GM19438 (cell line): Measurements from ENCODE around the gene ITGB4.

Source experiments
- ATAC-seq: cut with Tn5 transposase; IDR thresholded peaks from one replicate; pipeline ENCODE4 v1.9.1; 2021; ENCODE audit warnings: low read depth; ENCODE audit not compliant: unreplicated experiment

ITGB4 gene

DNA sequence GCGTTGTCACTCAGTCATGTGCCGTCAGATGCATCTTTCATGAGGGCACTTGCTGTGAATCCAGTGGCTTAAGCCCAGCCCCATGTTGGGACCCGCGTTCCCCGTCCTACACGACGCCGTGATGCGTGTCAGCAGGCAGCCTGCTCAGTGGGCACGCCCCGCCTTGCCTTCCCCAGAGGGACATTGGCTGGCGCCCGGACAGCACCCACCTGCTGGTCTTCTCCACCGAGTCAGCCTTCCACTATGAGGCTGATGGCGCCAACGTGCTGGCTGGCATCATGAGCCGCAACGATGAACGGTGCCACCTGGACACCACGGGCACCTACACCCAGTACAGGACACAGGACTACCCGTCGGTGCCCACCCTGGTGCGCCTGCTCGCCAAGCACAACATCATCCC lies 8.8 kb downstream of the ITGB4 start:
- ATAC-seq = no peak

DNA sequence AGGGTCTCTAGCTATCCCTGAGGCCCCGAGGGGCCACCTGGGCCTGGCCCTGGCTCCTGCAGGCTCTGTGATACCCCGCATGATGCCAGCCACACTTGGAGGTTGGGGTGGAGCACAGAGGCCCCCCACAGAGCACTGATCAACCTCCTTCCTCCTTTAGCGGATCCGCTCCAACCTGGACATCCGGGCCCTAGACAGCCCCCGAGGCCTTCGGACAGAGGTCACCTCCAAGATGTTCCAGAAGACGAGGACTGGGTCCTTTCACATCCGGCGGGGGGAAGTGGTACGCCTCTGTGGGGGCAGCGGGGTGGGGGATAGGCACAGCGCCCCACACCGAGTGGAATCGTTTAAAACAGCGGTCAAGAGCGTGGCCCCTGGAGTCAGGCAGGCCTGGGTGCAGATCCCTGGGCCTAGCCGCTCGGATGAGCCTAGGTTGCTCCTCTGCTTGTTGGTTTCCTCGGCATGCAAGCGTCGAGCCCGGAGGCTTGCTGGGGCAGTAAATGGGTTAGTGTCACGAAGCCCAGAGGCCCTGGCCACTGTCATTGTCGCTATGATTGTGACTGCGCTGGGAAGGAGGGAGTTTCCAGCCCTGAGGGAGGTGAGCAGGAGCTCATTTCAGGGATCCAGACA lies 9.9 kb downstream of the ITGB4 start:
- no peak for ATAC-seq

GRCh38 chr17:75731716-75732498 lies 10.6 kb downstream of the ITGB4 start:
- no peak for ATAC-seq

DNA sequence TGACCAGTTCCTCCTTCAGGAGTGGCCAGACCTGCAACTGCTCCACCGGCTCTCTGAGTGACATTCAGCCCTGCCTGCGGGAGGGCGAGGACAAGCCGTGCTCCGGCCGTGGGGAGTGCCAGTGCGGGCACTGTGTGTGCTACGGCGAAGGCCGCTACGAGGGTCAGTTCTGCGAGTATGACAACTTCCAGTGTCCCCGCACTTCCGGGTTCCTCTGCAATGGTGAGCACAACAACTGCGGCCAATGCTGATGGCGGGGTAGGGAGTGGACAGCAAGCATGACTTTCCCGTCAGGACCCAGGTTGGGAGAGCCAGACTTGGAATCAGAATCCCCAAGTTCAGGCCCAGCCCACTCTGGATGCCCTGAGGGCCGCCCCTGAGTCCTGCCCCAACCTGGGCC lies 12.2 kb downstream of the ITGB4 start:
- no peak for ATAC-seq

DNA sequence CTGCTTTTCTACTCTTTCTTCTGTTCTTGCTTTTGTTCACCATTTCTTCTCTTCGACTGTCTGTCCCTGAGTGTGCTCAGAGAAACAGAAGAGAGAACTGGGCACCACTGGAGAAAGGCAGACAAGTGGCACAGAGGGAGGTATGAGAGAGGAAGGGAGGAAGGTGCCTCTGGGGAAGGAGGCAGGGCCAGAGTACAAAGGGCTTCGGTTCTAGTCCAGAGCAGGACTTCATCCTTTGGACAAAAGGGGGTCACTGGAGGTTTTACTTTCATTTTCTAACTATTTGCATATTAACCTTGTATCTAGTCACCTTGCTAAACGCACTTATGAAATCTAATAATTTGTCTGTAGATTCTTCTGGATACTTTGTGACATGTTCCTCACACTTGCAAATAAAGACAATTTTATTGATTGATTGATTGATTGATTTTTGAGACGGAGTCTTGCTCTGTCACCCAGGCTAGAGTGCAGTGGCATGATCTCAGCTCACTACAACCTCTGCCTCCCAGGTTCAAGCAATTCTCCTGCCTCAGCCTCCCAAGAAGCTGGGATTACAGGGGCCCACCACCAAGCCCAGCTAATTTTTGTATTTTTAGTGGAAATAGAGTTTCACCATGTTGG lies 13.5 kb downstream of the ITGB4 start:
- ATAC-seq = no peak

GRCh38 chr17:75736173-75736835 lies 15.0 kb downstream of the ITGB4 start:
- ATAC-seq = no peak

DNA sequence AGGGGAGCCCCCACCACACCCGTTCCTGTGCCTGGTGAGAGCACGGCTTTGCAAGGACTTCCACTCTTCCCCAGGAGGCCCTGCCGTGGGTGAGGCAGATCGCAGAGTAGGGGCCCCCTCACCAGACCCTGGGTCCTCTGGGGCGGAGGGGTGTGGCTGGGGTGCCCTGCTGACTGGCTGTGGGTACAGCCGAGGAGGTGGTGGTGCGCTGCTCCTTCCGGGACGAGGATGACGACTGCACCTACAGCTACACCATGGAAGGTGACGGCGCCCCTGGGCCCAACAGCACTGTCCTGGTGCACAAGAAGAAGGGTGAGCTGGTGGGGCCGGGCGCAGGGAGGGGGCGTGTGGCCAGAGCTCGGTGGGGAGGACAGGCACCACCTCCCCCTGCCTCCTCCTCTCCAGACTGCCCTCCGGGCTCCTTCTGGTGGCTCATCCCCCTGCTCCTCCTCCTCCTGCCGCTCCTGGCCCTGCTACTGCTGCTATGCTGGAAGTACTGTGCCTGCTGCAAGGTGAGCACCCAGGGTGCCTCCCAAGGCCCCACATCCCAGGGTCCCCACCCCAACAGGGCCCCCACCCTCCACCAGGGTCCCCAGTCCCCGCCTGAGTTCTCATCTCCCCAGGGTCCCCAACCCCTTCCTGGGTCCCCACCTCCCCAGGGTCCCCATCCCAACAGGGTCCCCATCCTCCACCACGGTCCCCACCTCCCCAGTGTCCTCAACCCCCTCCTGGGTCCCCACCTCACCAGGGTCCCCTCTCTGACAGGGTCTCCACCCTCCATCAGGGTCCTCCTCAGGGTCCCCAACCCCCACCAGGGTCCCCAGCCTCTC lies 16.1 kb downstream of the ITGB4 start:
- ATAC-seq = no peak

DNA sequence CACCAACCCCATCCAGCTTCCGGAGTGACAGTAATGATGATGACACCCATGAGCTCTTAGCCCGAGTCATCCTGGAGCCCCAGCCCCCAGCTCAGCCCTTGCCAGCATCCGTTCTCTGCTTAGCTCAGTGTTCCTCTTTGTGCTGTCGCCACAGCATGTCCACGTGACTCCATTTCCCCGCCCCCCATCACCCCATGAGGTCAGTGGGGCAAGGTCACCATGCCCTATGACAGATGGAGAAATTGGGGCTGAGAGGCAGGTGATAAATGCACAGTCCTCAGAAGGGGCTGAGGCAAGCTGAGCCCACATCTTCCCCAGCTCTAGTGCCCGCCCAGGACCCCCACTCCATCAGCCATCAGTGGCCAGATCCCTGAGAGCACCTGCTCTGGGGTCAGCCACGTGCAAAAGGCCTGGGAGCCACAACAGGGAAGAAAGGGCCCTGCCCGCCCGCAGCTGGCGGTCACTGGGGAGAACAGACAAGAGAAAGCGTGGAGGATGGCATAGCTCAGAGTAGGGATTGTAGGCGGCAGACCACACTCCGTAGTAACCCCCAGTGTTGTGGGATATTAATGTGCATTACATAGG lies 17.1 kb downstream of the ITGB4 start:
- ATAC-seq = no peak

- no peak for ATAC-seq
Measured at GRCh38 chr17:75739174-75739573, 17.9 kb downstream of the ITGB4 start.

- no peak for ATAC-seq
Measured at GRCh38 chr17:75739801-75740200, 18.5 kb downstream of the ITGB4 start.

GRCh38 chr17:75740215-75740614 lies 19.0 kb downstream of the ITGB4 start:
- ATAC-seq = no peak

DNA sequence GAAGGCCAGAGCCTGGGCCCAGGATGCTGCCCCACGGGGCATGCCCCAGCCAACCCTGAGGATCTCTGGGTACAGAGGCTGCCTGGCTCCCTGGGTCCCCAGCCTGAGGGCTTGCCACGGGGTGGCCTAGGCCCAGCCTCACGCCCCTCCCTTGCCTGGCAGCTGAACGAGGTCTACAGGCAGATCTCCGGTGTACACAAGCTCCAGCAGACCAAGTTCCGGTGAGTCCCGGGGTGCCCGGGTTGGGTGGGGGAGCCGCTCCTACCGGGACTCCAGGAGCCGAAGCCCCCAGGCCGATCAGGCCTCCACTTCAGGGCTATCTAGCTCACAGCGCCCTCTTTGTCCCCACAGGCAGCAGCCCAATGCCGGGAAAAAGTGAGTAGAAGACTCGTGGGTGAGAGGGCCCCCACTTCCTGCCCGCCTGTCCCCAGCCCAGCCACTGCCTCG lies 19.4 kb downstream of the ITGB4 start:
- no peak for ATAC-seq

- no peak for ATAC-seq
Measured at GRCh38 chr17:75742337-75742736, 21.1 kb downstream of the ITGB4 start.

DNA sequence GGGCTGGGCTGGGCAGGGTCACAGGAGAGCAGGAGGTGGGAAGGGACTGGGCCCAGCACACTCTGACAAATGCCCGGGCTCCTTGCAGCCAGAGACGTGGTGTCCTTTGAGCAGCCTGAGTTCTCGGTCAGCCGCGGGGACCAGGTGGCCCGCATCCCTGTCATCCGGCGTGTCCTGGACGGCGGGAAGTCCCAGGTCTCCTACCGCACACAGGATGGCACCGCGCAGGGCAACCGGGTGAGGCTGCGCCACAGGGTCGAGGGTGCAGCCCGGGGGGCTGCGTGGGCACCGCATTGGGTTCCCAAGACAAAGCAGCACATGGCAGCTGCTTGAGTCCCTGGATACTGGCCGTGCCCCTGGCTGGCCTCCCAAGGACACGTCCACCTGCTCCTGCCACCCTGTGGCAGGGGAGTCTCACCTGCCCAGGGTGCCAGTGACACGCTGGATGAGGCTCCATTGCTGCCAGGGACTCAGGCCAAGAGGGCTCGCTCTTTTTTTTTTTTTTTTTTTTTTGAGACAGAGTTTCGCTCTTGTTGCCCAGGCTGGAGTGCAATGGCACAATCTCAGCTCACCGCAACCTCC lies 22.5 kb downstream of the ITGB4 start:
- ATAC-seq = no peak

GRCh38 chr17:75748706-75749105 lies 27.4 kb downstream of the ITGB4 start:
- no peak for ATAC-seq

- ATAC-seq = no peak
Measured at GRCh38 chr17:75749545-75750389, 28.5 kb downstream of the ITGB4 start.

DNA sequence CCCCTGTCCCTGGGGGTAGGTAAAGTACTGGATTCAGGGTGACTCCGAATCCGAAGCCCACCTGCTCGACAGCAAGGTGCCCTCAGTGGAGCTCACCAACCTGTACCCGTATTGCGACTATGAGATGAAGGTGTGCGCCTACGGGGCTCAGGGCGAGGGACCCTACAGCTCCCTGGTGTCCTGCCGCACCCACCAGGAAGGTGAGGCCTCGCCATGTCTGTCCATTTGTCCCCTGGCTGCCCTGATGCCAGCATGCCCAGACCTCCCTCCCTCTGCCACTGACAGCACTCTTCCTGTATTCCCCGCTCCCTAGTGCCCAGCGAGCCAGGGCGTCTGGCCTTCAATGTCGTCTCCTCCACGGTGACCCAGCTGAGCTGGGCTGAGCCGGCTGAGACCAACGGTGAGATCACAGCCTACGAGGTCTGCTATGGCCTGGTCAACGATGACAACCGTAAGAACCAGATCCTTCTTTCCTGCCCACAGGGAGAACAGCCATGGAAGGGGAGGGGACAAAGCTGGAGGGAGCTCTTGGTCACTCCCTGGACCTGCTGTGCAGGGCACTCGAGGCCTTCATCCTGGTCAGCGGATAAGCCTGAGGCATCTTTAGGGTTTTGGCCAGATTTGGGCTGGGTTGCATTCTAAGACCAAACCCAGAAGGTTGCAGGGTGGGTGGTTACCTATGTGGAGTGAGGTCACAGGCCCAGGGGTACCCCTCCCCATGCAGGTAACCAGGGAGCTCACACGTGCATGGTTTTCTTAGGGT lies 29.6 kb downstream of the ITGB4 start:
- no peak for ATAC-seq
